Activated T-cell treated with anti-CD3 and anti-CD28 coated beads for 24 hours (primary cell): ENCODE data around the gene AXIN1.
"Not testable (repeated sequence)": the region's sequence is repeated elsewhere in the genome, so short reads cannot be mapped to it uniquely, and the experiment has no call there.

Source experiments
- DNase-seq: peaks from one replicate; pipeline ENCODE4 v3.0.0-alpha.2; 2020; ENCODE audit warnings: low read depth

The AXIN1 gene, protein sequence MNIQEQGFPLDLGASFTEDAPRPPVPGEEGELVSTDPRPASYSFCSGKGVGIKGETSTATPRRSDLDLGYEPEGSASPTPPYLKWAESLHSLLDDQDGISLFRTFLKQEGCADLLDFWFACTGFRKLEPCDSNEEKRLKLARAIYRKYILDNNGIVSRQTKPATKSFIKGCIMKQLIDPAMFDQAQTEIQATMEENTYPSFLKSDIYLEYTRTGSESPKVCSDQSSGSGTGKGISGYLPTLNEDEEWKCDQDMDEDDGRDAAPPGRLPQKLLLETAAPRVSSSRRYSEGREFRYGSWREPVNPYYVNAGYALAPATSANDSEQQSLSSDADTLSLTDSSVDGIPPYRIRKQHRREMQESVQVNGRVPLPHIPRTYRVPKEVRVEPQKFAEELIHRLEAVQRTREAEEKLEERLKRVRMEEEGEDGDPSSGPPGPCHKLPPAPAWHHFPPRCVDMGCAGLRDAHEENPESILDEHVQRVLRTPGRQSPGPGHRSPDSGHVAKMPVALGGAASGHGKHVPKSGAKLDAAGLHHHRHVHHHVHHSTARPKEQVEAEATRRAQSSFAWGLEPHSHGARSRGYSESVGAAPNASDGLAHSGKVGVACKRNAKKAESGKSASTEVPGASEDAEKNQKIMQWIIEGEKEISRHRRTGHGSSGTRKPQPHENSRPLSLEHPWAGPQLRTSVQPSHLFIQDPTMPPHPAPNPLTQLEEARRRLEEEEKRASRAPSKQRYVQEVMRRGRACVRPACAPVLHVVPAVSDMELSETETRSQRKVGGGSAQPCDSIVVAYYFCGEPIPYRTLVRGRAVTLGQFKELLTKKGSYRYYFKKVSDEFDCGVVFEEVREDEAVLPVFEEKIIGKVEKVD

GRCh38 chr16:352547-353403 is at the start of gene AXIN1:
Gene AXIN1 (minus strand): TSS chr16:352723. CDS start chr16:347025, 5,698 bp downstream.
- DNase-seq, result peak; percentile 100

DNA sequence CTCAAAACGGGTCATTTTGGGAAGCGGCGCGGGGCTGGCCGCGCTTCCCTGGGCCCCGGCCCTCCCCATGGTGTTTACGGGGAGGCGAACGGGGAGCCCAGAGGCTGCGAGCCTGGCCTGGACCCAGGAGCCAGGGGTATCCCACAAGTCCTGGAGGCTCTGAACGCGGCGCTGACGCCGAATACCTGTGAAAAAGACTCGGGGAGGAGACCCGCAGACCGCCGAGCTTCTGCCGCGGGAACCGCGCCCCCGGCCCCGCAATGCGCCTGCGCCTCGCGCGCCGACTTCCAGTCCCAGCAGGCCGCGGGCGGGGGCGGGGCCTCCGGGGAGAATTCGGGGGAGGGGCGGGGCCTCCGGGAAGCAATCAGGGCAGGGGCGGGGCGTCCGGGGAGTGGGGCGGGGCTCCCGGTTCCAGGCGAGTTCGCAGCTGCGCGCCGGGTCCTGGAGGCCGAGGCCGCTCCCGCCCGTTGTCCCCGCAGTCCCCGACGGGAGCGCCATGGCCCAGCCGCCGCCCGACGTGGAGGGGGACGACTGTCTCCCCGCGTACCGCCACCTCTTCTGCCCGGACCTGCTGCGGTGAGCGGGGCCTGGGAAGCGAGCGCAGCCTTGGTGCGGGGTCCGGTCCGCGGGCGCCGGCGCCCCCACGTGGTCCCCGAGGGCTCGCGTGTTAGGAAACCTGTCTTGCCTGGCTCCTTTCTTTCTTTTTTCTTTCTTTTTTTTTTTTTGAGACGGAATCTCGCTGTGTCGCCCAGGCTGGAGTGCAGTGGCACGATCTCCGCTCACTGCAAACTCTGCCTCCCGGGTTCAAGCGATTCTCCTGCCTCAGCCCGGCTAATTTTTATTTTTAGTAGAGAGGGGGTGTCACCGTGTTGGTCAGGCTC is 49.2 kb upstream of the AXIN1 start, which contains the start of gene DECR2:
TSS of gene DECR2 (plus strand) at position 418 of the 881 bp plus-strand sequence. CDS start at position 497, 79 bp downstream.
- peak; percentile 97 for DNase-seq

DNA sequence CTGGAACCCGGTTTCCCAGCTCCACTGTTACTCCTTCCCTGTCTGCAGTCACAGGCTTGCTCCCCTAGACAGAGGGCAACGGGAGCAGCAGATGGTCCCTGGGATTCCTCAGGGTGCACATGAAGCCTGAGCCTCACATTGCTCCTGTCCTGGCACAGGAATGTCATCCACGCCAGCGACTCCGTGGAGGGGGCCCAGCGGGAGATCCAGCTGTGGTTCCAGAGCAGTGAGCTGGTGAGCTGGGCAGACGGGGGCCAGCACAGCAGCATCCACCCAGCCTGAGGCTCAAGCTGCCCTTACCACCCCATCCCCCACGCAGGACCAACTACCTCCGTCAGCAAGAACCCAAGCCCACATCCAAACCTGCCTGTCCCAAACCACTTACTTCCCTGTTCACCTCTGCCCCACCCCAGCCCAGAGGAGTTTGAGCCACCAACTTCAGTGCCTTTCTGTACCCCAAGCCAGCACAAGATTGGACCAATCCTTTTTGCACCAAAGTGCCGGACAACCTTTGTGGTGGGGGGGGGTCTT is 47.6 kb upstream of the AXIN1 start:
- DNase-seq, result no peak

DNA sequence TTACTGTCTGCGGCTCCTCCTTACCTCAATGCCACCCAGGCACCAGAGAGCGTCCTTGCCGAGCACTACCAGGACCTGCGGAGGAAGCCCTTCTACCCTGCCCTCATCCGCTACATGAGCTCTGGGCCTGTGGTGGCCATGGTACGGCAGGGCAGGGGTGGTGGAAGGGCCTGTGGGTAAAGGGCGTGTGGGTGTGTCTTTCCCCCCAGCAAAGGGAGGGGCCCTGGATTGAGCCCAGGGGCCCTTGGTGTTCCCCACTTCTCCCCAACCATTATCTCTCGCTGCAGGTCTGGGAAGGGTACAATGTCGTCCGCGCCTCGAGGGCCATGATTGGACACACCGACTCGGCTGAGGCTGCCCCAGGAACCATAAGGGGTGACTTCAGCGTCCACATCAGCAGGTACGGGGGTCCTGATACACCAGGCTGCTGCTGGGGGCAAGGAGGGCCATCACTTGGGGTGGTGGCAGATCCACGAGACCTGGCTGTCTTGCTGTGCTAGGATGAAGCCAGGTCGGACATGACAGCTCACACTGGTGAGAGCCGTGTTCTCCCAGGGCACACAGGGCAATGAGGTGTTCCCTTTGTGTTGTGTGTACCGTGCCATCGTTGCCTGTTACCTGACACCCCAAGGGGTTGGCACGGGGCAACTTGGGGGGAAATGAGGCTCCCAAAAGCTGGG is 47.0 kb upstream of the AXIN1 start:
- DNase-seq, result no peak

DNA sequence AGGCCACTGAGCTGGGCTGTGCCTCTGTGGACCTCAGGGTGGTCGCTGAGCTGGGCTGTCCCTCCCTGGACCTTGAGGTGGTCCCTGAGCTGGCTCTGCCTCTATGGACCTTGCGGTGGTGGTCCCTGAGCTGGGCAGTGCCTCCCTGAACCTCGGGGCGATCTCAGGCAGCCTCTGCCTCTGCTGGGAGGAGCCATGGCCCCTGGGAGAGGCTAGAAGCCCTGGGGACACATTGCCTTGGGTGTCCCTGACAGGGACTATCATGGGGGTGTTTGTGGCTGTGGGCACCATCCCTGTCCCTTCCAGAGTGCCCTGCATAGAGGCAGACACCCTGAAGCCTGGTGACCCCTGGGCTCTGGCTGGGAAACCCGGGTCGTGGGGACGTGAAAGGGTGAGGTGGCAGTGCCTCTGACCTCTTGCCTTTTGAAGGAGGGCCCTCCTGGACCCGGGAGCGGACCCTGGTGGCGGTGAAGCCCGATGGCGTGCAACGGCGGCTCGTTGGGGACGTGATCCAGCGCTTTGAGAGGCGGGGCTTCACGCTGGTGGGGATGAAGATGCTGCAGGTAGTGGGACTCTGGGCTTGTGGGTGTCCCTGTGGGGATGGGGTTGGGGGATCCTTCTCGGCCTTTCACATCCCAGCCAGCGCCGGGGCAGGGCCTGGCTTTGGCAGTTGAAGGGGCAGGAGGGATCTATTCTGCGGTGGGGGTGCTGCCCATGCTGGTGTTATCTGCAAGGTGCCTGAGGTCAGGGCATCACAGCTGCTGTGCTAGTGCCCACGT is 46.2 kb upstream of the AXIN1 start:
- no peak for DNase-seq

DNA sequence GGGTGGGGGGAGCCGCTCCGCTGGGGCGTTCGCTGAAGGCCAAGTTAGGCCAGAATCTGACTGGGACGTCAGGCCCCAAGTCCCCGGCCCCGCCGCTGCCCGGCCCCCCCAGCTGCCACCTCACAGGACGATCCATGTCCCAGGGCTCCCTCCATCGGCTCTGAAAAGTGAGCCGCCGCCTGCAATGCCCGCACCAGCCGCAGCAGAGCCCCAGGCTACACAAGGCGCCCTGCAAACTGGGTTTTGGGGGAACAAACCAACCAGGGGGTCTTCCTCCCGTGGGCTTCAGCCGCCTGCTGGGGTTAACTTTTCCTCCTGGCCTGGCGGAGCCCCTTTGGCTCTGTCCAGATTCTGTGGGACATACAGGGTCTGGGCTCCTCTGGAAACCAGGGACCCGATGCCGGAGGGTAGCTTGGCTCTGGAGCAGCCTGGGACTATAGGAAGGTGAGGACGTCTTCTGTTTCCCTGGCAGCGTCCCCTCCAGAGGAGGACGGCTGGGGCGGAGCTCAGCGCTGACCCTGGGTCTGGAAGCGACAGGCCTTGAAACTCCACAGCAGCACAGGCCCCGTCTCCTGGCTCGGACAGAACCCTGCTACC is 45.3 kb upstream of the AXIN1 start:
- DNase-seq, result no peak

- no peak for DNase-seq
These were observed 44.7 kb upstream of the AXIN1 start, which contains the start of gene NME4 for GRCh38 chr16:397135-397661. Gene NME4 (plus strand): TSS chr16:397199. CDS start chr16:397223, 24 bp downstream.

GRCh38 chr16:396605-397004 is 44.1 kb upstream of the AXIN1 start:
- DNase-seq, result no peak

- DNase-seq, result no peak
These were observed 43.7 kb upstream of the AXIN1 start for GRCh38 chr16:396199-396598.

GRCh38 chr16:392450-393030 is 40.0 kb upstream of the AXIN1 start:
- DNase-seq, result no peak

DNA sequence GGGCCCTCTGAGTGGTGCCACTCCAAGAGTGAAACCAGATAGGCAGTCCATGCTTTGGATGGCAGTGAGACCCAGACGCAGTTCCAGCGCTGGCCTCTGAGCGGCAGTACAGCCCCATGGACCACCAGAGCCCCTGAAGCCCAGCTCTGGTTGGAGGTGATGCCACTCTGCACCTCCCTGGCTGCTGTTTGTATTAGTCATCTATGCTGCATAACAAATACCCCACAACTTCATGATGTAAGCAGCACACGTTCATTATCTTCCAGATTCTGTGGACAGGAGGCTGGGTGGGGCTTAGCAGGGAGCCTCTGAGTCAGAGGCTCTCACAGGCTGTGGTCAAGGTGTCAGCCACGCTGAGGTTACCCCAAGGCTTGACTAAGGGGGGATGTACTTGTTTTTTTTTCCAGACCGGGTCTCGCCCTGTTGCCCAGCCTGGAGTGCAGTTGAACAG is 39.4 kb upstream of the AXIN1 start:
- DNase-seq, result peak; percentile 80

DNA sequence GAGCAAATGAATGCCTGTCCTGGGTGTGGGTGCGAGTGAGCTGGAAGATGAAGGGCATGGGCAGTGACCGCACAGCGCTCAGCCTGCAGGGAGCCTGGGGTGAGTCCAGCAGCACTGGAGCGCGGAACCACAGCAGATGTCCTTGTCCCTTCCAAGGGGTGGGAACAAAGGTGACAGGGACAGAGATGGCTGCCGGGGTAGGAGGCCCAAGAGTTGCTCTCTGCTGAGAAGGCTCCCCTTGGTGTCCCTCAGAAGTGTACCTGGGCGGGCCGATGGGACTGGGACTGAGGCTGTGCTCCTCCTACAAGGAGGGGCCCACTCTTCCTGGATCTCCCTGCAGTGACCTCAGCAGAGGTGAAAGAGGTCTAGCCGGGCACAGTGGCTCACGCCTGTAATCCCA is 36.8 kb upstream of the AXIN1 start:
- DNase-seq, result no peak

DNA sequence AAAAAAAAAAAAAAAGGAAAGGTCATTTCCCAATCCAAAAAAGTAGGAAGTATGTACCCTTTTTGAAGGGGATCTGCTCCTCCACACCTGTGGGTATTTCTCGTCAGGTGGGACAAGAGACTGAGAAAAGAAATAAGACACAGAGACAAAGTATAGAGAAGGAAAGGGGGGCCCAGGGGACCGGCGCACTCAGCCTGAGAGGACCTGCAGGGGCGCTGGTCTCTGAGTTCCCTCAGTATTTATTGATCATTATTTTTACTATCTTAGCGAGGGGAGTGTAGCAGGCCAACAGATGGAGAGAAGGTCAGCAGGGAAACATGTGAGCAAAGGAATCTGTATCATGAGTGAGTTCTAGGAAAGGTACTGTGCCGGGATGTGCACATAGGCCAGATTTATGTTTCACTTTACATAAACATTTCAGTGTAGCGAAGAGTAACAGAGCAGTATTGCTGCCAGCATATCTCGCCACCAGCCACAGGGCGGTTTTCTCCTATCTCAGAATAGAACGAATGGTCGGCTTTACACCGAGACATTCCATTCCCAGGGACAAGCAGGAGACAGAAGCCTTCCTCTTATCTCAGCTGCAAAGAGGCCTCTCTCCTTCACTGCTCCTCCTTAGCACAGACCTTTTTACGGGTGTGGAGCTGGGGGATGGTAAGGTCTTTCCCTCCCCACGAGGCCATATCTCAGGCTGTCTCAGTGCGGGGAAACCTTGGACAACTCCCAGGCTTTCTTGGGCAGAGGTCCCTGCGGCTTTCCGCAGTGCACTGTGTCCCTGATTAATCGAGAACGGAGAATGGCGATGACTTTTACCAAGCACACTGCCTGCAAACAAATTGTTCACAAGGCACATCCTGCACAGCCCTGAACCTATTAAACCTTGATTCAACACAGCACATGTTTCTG is 35.5 kb upstream of the AXIN1 start:
- DNase-seq, result not testable (repeated sequence)

GRCh38 chr16:386641-387156 is 34.2 kb upstream of the AXIN1 start:
- no peak for DNase-seq

GRCh38 chr16:383326-384051 is 31.0 kb upstream of the AXIN1 start:
- DNase-seq, result no peak
